Lung (tissue), 12 donors: ENCODE results near the gene GAGE13. TPM values are rescaled to one million over a fixed set of nuclear protein-coding genes. Genes with fewer than 3 reads are reported as not detected.
"Not testable (repeated sequence)": the region's sequence is repeated elsewhere in the genome, so short reads cannot be mapped to it uniquely, and the experiment has no call there.

Source experiments
- ATAC-seq: fragments of 200-7000 bp; cut with Tn5 transposase; one replicate; pipeline ENCODE4 v1.9.1; 2020; ENCODE audit warnings: moderate number of reproducible peaks; ENCODE audit not compliant: insufficient read depth, low FRiP score
- DNase-seq, 3 donors: peaks; one replicate each; pipeline ENCODE4 v3.0.0-alpha.2; 2013 to 2017
- H3K27ac ChIP-seq, 2 donors: one replicate each; pipeline ENCODE4 v1.5.1; 2013; ENCODE audit warnings: mild to moderate bottlenecking in 2 of 2, moderate library complexity in 2 of 2, control low read depth in 1 of 2, inconsistent platforms in 1 of 2, low read depth in 1 of 2, low read length in 1 of 2
- H3K27me3 ChIP-seq, 3 donors: one replicate each; pipeline ENCODE4 v1.5.1; 2013; ENCODE audit warnings: low read length in 2 of 3; ENCODE audit not compliant: control insufficient read depth in 3 of 3, insufficient read depth in 3 of 3
- H3K36me3 ChIP-seq, 4 donors: one replicate each; pipeline ENCODE4 v1.5.1; 2013; ENCODE audit warnings: low read length in 4 of 4, mild to moderate bottlenecking in 1 of 4, moderate library complexity in 1 of 4; ENCODE audit not compliant: control insufficient read depth in 4 of 4, insufficient read depth in 4 of 4
- H3K4me1 ChIP-seq, 5 donors: one replicate each; pipeline ENCODE4 v1.5.1; 2013; ENCODE audit warnings: low read length in 5 of 5, mild to moderate bottlenecking in 2 of 5, moderate library complexity in 1 of 5; ENCODE audit not compliant: control insufficient read depth in 5 of 5, insufficient read depth in 5 of 5
- H3K4me3 ChIP-seq: one replicate; pipeline ENCODE4 v1.5.1; 2013; ENCODE audit warnings: mild to moderate bottlenecking, control low read depth, moderate library complexity
- H3K9ac ChIP-seq, 2 donors: one replicate each; pipeline ENCODE4 v1.5.1; 2013; ENCODE audit warnings: low read length in 2 of 2, control low read depth in 1 of 2; ENCODE audit not compliant: insufficient read depth in 1 of 2
- H3K9me3 ChIP-seq, 4 donors: one replicate each; pipeline ENCODE4 v1.5.1; 2013; ENCODE audit warnings: low read length in 3 of 4, mild to moderate bottlenecking in 1 of 4, moderate library complexity in 1 of 4; ENCODE audit not compliant: control insufficient read depth in 4 of 4, insufficient read depth in 3 of 4
- WGBS, 2 donors: extraction: QIAGEN DNeasy Blood & Tissue Kit; methylation state at CpG; one replicate each; pipeline ENCODE4 v1.1.7; 2013; 5-methylcytosine and 5-hydroxymethylcytosine counted together
- polyA plus RNA-seq, 2 donors: library from polyadenylated mRNA; stranded (reverse); fragments of 200-250 nt; gene quantifications; one replicate each; pipeline ENCODE4 v1.2.1, GENCODE V29; 2013
- total RNA-seq, 2 donors: library from RNA; depleted of rRNA in 1 of 2; stranded (reverse); fragments of >200 nt in 1 of 2; gene quantifications; one replicate each; pipeline ENCODE4 v1.2.1, GENCODE V29; 2014 to 2021
- TF ChIP-seq, protein P1 (sequence below): IDR thresholded peaks from 2 replicates; pipeline ENCODE4 v1.5.1; 2012; ENCODE audit warnings: mild to moderate bottlenecking; ENCODE audit errors: control extremely low read depth, extremely low read depth
- donor health status: control.
- donor health status: control.
- donor health status: Bipolar disorder and iron deficiency.
- donor health status: healthy.
- donor health status: DM: yes; HTN: yes; CAD: no.

GAGE13 gene
- total and polyA plus RNA-seq, 4 donors, result not detected

DNA sequence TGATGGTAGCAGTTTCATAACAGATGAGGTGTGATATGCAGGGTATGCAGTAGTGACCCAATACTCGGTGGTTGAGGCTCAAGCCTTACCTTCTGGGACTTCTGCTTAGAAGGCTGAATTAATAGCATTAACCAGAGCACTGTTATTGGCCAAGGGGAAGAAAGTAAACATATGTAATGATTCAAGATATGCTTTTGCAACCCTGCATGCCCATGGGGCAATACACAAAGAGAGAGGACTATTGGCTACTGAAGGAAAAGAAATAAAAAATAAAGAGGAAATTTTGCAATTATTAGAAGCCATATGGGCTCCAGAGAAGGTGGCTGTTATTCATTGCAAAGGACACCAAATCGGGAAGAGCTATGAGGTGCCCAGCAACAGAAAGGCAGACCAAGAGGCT is 19.2 kb upstream of the GAGE13 start:
- Histone ChIP-seq H3K9me3 (no peaks in the 10 kb centered on the region), H3K9ac (no peak overlapping the region), H3K27me3 (peaks cover 0 to 3% (median 0%) of the 10 kb centered on the region in 3 donors), H3K4me1 (peaks cover 0 to 2% (median 0%) of the 10 kb centered on the region in 5 donors), H3K36me3 (no peaks in the 10 kb centered on the region), H3K27ac (no peak overlapping the region), H3K4me3 (no peak overlapping the region)
- ATAC-seq, result no peak
- 18 to 56% methylated on average over 2 of the region's 2 CpGs for WGBS, 2 donors
- TF ChIP-seq, protein P1, sequence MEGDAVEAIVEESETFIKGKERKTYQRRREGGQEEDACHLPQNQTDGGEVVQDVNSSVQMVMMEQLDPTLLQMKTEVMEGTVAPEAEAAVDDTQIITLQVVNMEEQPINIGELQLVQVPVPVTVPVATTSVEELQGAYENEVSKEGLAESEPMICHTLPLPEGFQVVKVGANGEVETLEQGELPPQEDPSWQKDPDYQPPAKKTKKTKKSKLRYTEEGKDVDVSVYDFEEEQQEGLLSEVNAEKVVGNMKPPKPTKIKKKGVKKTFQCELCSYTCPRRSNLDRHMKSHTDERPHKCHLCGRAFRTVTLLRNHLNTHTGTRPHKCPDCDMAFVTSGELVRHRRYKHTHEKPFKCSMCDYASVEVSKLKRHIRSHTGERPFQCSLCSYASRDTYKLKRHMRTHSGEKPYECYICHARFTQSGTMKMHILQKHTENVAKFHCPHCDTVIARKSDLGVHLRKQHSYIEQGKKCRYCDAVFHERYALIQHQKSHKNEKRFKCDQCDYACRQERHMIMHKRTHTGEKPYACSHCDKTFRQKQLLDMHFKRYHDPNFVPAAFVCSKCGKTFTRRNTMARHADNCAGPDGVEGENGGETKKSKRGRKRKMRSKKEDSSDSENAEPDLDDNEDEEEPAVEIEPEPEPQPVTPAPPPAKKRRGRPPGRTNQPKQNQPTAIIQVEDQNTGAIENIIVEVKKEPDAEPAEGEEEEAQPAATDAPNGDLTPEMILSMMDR, result no peak
- no peak for DNase-seq

DNA sequence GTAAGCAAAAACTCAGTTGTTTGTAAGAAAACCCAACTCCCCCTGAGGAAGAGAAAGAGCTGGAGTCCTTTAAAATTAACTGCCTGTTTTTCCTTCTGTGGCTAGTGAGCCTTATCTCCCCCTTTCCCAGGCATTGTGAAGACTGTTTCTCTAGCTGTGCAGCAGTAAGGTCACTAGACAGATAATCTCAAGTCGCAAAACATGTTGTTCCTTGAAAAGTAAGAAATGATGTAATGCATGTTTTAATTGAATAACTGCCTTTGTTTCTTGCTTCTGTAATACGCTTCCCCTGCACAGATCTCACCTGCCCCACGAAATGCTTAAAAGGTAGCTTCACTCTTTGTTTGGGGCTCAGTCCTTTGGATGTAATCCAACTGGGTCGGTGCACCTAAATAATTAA is 15.3 kb upstream of the GAGE13 start:
- WGBS, 2 donors, result 60 to 82% methylated on average over 4 of the region's 4 CpGs
- peaks cover 0 to 3% (median 0%) of the 10 kb centered on the region in 3 donors for H3K27me3 ChIP-seq
- DNase-seq, result no peak
- H3K4me1 ChIP-seq, result no peaks in the 10 kb centered on the region
- TF ChIP-seq, protein P1, result no peak
- no peak for ATAC-seq
- H3K27ac ChIP-seq, result no peak overlapping the region
- no peaks in the 10 kb centered on the region for H3K9me3 ChIP-seq
- H3K4me3 ChIP-seq, result no peak overlapping the region
- no peaks in the 10 kb centered on the region for H3K36me3 ChIP-seq
- no peak overlapping the region for H3K9ac ChIP-seq

DNA sequence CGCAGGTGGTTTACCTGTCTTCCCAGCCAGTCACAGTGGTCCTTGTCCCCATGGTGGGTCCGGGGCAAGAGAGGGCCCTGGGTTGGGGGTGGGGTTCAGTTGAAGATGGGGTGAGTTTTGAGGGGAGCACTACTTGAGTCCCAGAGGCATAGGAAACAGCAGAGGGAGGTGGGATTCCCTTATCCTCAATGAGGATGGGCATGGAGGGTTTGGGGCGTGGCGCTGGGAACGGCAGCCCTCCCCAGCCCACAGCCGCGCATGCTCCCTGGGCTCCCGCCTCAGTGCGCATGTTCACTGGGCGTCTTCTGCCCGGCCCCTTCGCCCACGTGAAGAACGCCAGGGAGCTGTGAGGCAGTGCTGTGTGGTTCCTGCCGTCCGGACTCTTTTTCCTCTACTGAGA is 9.6 kb upstream of the GAGE13 start, which contains the start of gene GAGE12J:
Gene GAGE12J (plus strand): TSS at position 301 of the 400 bp plus-strand sequence. CDS start 1,157 bp downstream, outside the sequence.
- DNase-seq, H3K4me3 ChIP-seq, H3K9me3 ChIP-seq, H3K36me3 ChIP-seq, H3K9ac ChIP-seq, H3K4me1 ChIP-seq, H3K27ac ChIP-seq, ATAC-seq, H3K27me3 ChIP-seq: not testable (repeated sequence)
- 90% methylated on average over 2 of the region's 16 CpGs; no CpG with 5 or more reads in 1 of the 2 donors for WGBS, 2 donors

DNA sequence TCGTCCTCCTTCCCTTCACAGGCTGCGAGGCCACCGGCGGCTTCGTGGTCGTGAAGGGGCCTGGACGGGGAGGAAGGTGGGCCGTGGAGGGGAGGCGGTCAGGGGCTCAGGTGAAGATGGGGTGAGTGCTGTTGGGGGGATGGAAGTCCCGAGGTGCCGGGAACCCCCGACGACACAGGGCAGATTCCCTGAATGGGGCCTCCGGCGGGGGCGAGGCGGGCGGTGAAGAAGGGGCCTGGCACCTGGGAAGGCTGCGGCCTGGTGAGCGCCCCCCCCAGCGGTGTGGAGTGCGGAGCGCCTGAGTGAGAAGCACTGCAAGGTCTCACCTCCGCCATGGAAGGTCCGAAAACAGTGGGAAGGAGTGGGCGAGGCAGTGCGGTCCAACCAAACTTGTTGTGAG is 9.1 kb upstream of the GAGE13 start:
- ATAC-seq, DNase-seq: not testable (repeated sequence)

DNA sequence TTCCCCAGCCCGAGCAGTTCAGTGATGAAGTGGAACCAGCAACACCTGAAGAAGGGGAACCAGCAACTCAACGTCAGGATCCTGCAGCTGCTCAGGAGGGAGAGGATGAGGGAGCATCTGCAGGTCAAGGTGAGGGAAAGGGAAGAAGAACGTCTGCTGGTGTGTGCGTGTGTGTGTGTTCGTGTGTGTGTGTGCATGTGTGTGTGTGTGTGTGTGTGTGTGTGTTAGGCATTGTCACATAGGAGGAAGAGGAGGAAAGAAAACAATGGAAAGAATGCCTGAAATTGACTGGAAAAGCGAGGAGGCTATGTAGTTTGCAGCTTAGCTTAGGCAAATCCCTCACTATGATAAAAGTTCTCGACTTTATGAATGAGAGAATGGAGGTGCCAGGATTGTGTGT is 7.6 kb upstream of the GAGE13 start:
- WGBS, 2 donors, result 58% methylated on average over 4 of the region's 7 CpGs; no CpG with 5 or more reads in 1 of the 2 donors
- H3K9ac ChIP-seq, H3K36me3 ChIP-seq, H3K27ac ChIP-seq, H3K9me3 ChIP-seq, DNase-seq, H3K27me3 ChIP-seq, ATAC-seq, H3K4me1 ChIP-seq, H3K4me3 ChIP-seq: not testable (repeated sequence)

More for the DNA sequence above, 9.1 kb upstream of the GAGE13 start:
- WGBS, 2 donors, result no CpG with 5 or more reads among the region's 27 CpGs
- not testable (repeated sequence) for H3K9ac ChIP-seq, H3K27ac ChIP-seq, H3K9me3 ChIP-seq, H3K4me3 ChIP-seq, H3K4me1 ChIP-seq, H3K36me3 ChIP-seq, H3K27me3 ChIP-seq

DNA sequence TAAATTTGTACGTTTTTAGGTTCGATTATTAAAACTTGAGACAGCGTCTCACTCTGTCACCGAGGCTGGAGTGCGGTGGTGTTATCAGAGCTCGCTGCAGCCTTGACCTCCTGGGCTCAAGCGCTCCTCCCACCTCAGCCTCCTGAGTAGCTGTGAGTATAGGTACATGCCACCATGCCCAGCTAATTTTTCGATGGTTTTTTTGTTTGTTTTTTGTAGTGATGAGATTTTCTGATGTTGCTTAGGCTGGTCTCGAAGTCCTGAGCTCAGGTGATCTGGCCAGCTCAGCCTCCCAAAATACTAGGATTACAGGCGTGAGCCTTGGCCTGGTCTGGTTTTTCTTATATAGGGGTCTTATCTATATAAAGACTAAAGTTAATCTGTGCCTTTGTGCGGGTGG is 961 bp upstream of the GAGE13 start:
- H3K36me3 ChIP-seq, ATAC-seq, H3K4me3 ChIP-seq, H3K27ac ChIP-seq, H3K27me3 ChIP-seq, H3K9ac ChIP-seq, H3K4me1 ChIP-seq, DNase-seq, H3K9me3 ChIP-seq: not testable (repeated sequence)
- WGBS, 2 donors, result 87 to 88% methylated on average over 3 of the region's 11 CpGs

DNA sequence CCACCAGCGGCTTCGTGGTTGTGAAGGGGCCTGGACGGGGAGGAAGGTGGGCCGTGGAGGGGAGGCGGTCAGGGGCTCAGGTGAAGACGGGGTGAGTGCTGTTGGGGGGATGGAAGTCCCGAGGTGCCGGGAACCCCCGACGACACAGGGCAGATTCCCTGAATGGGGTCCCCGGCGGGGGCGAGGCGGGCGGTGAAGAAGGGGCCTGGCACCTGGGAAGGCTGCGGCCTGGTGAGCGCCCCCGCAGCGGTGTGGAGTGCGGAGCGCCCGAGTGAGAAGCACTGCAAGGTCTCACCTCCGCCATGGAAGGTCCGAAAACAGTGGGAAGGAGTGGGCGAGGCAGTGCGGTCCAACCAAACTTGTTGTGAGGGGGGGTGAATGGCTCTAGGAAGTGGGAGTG is 459 bp downstream of the GAGE13 start:
- no CpG with 5 or more reads among the region's 26 CpGs for WGBS, 2 donors
- not testable (repeated sequence) for H3K27ac ChIP-seq, H3K4me3 ChIP-seq, H3K4me1 ChIP-seq, H3K36me3 ChIP-seq, DNase-seq, H3K9ac ChIP-seq, ATAC-seq, H3K27me3 ChIP-seq, H3K9me3 ChIP-seq
